PC-3 (cell line): Measurements from ENCODE around the gene CLDN17.

Source experiments
- EZH2 ChIP-seq: fragments of 300-600 bp; sonication (generic); IDR thresholded peaks from one replicate; pipeline ENCODE4 v1.6.1; 2017; ENCODE audit warnings: antibody characterized with exemption, mild to moderate bottlenecking, low read length; ENCODE audit not compliant: unreplicated experiment
- EZH2phosphoT487 ChIP-seq: fragments of 300-600 bp; sonication (generic); IDR thresholded peaks from 2 replicates; pipeline ENCODE4 v1.6.1; 2018; ENCODE audit warnings: mild to moderate bottlenecking, antibody characterized with exemption, low read length, borderline replicate concordance
- TF ChIP-seq, protein P1 (sequence below): fragments of 300-600 bp; sonication (generic); conservative IDR thresholded peaks from 2 replicates; pipeline ENCODE4 v1.5.1; 2017; ENCODE audit warnings: antibody characterized with exemption, low read depth, mild to moderate bottlenecking, low read length

DNA sequence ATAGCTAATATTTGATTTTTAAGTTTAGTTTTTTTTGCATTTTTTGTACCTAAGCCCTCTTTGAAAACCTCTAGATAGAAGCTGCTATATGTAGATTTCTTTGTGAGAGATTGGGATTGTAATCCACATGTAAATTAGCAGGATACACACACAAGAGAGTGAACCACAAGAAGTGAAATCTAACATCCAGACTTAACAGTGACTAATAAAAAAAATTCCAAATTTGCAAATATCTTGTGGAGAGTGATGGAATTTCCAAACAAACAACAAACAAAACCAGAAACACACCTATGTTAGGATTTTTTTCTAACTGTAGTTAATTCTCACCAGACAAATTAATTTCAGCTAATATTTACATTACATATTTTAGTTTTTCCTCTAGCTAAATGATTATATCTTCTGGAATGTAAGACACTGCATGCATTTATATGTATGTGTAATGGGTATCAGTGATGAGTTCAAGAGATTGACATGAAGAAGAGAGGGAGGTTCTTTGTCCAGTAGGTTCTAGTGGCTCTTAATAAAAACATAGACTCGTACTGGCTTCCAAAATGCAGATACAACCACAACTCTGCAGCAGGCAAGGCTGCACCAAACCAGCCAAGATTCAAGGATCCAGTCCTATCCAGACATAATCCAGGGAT is 12.8 kb downstream of the CLDN17 start:
- TF ChIP-seq, protein P1, sequence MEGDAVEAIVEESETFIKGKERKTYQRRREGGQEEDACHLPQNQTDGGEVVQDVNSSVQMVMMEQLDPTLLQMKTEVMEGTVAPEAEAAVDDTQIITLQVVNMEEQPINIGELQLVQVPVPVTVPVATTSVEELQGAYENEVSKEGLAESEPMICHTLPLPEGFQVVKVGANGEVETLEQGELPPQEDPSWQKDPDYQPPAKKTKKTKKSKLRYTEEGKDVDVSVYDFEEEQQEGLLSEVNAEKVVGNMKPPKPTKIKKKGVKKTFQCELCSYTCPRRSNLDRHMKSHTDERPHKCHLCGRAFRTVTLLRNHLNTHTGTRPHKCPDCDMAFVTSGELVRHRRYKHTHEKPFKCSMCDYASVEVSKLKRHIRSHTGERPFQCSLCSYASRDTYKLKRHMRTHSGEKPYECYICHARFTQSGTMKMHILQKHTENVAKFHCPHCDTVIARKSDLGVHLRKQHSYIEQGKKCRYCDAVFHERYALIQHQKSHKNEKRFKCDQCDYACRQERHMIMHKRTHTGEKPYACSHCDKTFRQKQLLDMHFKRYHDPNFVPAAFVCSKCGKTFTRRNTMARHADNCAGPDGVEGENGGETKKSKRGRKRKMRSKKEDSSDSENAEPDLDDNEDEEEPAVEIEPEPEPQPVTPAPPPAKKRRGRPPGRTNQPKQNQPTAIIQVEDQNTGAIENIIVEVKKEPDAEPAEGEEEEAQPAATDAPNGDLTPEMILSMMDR, result no peak
- TF ChIP-seq EZH2phosphoT487 (no peak), EZH2 (no peak)
